HG03457 (cell line): ENCODE data around the gene DPYSL3.

Experiments
- ATAC-seq: cut with Tn5 transposase; IDR thresholded peaks from one replicate; pipeline ENCODE4 v1.9.1; 2021; ENCODE audit warnings: moderate number of reproducible peaks; ENCODE audit not compliant: unreplicated experiment

DPYSL3 gene

GRCh38 chr5:147474140-147474539, 35.7 kb downstream of the DPYSL3 start:
- no peak for ATAC-seq

DNA sequence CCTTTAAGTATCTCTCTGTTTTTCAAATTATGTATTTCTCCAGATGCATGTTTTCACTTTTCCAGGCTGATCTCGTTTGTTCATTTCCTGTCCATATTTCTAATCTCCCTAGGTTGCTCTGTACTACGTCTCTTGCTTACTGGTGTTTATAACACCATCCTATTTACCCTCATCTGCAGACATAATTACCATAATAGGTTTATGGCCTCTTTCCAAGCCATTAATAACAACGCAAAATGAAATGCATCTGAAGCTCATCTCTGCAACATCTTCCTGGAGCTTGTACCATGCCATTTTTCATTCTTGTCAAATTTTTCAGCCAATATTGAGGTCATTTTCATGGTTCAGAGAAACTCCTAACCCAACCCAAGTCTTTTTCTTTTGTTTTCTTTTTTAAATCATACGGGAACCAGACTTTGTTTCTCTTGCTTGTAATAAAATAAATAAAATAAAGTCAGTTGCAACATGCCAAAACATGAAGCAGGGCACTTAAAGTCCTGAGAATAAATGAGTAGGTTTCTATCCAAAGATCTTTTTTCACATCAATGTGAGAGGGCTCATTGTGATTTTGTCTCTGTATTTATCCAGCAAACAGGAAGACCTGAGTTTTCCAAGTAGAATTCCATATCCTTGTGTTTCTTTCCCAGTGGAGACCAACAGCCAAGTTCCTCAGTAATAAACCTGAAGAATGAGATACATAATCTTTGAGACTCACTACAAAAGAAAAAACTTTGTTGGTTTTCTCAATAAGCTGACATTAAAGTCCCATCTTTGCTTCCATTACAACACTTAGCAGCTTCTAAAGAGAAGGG, 37.0 kb downstream of the DPYSL3 start:
- no peak for ATAC-seq

DNA sequence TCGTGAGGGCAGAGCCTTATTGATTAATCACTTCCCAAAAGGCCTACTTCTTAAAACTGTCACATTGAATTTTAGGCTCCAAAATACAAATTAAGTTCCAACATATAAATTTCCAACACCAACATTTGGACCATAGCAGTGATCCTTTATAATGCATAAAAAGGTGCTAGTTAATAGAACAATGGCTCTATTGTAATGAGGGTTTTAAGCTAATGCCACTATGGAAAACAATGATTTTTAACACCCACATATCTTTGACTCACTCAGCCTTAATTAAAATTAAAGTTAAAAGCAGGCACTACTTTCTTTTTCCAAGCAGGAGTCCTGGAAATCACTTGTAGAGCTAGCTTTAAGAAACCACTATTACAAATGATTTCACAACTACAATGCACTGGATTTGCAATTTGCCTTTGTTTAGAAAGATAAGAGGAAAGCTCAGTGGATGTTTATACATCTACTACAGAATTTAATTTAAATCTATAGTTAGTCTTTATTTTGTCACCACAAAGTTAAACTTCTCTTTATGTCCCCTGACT, 41.8 kb downstream of the DPYSL3 start:
- ATAC-seq, result no peak

DNA sequence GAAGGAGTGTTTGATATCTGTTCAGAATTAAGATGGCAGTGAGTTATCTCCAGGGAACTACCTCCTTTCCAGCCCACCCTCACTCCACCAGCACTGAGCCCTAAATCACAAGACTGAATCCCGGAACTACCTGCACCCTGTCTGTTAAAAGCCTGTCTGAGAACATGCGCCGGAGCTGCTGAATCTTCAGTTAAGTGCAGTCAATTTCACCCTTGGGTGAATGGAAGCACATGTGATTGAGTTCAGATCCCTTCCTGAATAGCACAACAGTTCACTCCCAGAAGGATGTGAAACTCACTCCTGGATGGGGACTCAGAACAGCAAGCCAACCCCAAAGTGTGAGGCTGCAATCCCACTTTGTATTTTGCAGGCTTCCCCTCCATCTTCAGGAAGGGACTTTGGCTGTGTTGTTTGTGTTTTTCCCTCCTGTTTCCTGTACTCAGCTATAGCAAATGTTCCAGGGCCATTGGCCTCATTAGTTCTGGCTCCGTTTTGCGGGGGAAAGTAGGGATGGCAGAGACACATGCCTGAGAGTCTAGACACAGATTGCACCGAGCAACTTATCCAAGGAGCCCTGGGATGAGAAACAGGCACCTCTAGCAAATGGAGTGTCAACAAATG, 43.4 kb downstream of the DPYSL3 start:
- ATAC-seq, result no peak

- no peak for ATAC-seq
Observed at GRCh38 chr5:147465747-147466146, 44.1 kb downstream of the DPYSL3 start.

- ATAC-seq, result no peak
Observed at GRCh38 chr5:147464211-147464610, 45.7 kb downstream of the DPYSL3 start.

DNA sequence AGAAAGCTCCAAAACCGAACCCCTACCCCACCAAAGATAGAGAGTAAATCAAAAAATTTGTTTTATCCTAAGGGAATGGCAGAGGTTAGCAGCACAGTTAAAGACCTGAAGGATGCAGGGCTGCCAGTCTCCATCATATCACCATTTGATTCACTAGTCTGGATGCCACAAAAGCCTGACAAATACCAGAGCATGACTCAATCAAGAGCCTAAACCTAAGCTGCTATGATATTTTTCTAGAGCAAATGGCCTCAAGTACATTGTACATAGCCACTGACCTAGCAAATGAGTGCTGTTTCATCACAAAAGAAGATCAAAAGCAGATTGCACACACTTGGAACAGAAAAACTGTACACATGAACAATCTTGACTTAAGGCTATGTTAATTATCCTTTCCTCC, 48.0 kb downstream of the DPYSL3 start:
- ATAC-seq, result no peak

DNA sequence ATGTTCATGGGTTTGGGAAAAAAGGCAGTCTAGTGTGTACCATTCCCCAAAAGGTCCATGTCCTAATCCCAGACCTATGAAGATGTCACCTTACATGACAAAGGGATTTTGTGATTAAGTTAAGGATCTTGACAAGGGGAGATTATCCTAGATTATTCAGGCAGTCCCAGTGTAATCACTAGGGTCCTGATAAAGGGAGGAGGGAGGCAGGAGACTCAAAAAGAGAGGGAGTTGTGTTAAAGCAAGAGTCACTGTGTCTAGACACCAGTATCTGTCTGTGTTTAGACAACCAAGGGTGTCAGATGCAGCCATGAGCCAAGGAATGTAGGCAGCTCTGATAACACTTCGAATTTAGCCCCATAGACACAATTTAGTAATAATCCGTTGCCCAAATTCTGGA, 49.5 kb downstream of the DPYSL3 start:
- no peak for ATAC-seq

DNA sequence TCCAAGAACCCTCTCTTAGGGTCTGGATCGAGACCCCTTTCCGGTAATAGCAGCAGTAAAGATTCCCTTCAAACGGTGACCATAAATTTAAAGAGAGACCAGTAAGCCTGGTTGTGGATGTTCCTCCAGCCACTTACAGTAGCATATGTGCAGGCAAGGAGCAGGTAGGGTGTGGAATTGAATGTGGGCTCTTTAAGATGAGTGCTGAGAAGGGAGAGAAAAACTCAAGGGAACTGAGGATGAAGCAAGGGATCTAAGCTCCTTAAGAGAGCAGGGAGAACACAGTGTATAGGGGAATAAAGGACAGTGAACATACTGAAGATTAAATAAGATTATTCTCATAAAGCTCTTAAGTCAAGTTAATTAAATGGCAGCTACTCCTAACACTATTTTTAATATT, 51.3 kb downstream of the DPYSL3 start:
- no peak for ATAC-seq

DNA sequence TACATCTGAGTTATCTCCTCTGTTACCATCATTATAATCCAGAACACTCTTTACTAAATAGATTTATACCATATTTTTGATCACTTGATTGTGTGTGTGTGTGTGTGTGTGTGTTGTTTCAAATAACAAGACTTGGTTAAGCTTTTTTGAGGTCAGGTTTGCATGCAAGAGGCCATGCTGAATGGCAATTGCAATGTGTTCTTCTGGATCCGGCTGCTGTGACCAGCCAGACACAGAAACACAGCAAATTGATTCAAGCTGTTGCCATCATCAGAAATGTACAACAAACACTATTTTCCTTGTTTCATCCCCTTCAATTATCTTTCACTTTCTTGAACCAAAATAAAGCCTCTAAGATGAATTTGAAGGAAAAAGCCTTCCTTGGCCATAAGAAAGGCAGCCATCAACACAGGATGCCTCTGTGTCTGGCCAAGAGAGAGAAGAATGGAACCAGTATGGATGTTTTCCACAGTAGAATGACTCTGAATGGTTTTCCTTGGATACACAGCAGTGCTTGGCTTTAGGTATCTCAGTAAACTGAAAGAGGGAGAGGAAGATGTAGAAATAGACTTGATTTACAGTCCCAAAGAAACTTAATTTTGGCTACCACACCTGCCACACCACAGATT, 53.9 kb downstream of the DPYSL3 start:
- ATAC-seq, result no peak

DNA sequence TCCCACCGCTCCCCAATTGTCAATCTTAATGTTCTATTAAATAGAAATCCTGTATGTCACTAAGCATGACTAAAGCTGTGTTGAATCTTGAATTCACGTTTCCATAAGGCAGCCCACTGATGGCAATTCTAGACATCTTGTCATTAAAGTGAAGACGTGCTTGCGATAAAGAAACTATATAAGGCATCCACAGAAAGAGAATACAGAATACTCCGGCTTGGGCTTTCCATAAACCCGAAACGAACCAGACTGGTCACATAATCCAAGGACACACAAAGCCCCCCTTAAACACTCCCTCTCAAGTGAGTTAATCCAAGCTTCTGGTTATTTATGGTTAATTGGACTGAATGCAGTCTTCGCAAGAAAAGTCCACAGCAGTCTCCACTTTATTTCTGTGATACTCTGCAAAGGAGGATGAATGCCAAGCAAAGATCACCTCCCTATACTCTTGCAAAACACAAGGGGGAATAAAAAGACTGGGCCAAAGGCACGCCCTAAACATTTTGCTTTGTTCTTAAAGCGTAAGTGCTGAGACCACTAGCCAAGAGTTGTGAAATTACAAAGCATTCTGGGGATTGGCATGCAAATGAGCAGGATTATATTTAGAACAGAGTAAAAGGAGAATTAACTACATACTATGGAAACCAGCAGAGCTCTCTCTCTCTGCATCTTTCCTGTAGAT, 54.7 kb downstream of the DPYSL3 start:
- ATAC-seq, result no peak

GRCh38 chr5:147453875-147454814, 55.7 kb downstream of the DPYSL3 start:
- ATAC-seq, result peak; percentile 85

DNA sequence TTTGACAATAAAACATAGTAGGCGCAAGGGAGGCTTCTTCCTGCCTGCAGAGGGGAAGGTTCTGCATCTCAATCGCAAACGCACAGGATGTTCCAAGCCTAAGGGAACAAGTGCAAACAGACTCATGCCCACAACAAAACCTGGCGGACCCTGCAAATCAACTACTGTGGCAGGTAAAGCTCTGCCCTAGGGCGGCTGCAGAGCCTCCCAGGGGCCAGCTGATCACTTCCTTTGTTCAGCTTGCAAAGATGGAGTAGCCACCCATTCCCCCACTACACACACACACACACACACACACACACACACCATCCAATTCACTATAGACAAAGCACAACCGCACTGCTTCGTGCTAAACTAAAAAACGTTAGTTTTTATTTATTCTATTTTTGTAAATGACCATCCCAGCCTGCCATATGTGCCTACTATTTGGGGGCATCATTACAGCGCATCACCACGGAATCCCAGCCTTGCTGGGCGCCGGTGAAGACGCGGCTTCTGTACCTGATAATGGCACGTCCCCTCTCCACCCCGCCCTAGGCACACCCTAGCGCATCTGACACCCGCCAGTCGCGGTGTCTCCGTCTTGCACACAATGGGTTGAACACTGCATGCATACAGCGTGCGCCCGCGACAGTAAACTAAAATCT, 57.6 kb downstream of the DPYSL3 start:
- ATAC-seq, result no peak

- ATAC-seq, result no peak
Observed at GRCh38 chr5:147451193-147451592, 58.7 kb downstream of the DPYSL3 start.

DNA sequence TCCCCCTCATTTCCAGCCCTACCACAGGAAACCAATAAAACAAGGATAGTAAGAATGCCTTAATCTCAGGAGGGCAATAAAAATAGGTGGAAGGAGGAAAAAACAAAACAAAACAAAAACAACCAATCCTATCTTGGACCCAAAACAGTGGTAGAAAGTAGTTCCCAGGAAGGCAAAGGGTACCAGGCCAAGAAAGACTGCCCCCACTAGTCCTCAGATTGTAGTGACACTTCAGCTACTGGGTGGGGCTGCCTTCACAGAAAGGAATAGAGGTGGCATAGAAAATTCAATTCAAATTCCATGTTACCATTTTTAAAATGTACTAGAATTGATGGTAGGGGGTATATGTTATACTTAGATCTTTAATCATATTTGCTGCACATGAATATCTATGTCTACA, 59.3 kb downstream of the DPYSL3 start:
- no peak for ATAC-seq

GRCh38 chr5:147448766-147449165, 61.1 kb downstream of the DPYSL3 start:
- ATAC-seq, result no peak

DNA sequence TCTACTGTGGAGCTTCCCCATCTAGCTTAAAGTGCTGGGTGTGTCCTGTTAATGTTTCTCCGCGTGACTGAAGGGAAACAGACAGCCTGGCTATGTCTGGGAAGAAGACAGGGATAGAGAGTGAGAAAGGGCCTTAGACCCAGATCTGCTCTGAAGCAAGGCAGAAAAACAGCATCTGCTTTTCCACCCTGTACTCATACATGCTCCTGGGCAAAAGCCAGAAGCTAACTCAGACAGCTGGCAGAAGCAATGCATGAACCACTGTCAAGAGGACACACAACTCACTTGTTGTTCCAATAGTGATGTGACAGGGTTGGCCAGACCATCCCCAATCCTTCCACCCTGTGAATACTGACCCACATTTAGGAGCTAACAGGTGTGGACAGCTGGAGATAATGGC, 63.3 kb downstream of the DPYSL3 start:
- no peak for ATAC-seq

DNA sequence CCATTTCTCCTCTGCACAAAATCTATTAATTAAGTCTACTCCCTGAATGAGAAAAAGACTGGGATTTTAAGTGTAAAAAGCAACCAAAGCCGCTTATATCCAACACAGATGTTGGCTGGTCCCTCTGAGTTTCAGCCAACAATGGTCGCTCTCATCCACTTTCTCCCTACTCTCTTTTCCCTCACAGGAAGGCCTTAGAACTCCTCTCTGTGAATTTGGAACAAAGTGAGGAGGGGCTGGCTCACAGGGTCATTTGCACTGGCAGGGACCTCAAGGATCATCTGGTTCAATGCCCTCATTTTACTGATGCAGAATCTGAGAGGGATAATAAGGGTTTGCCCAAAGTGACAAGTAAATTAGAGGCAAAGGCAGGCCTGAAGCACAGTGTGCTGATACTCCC, 64.0 kb downstream of the DPYSL3 start:
- no peak for ATAC-seq

GRCh38 chr5:147445090-147445489, 64.8 kb downstream of the DPYSL3 start:
- ATAC-seq, result no peak

GRCh38 chr5:147442224-147442623, 67.6 kb downstream of the DPYSL3 start:
- ATAC-seq, result no peak
